Stimulated activated CD4-positive, alpha-beta T cell treated with anti-CD3 and anti-CD28 coated beads, Interleukin-12 subunit alpha, Interleukin-12 subunit beta, amount 100 ng/mL, for 48 hours (primary cell): Measurements from ENCODE around the gene LTBR.
"Not testable (repeated sequence)": the region's sequence is repeated elsewhere in the genome, so short reads cannot be mapped to it uniquely, and the experiment has no call there.

Experiments used
- DNase-seq, 3 donors: peaks; one replicate each; pipeline ENCODE4 v3.0.0-alpha.2; 2020; ENCODE audit warnings: low read depth in 2 of 3, low spot score in 1 of 3

Gene LTBR

DNA sequence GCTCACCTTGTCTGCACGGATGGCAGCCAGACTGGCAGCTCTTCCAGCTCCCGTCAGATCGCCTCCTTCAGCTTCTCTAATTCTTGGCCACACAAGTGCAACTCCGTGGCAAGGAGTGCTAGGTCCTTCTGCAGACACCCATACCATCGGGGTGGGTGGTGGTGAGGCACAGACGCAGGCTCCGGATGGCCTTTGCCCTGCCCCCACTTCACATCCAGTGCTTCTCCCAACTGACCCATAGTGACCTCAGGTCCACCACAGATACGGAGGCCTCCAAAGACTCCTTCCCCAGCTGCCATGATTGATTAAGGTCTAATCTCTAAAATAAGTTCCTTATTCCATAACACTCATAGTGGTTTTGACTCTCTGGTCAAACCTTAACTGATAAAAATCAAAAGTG, 40.9 kb downstream of the LTBR start:
- no peak for DNase-seq

DNA sequence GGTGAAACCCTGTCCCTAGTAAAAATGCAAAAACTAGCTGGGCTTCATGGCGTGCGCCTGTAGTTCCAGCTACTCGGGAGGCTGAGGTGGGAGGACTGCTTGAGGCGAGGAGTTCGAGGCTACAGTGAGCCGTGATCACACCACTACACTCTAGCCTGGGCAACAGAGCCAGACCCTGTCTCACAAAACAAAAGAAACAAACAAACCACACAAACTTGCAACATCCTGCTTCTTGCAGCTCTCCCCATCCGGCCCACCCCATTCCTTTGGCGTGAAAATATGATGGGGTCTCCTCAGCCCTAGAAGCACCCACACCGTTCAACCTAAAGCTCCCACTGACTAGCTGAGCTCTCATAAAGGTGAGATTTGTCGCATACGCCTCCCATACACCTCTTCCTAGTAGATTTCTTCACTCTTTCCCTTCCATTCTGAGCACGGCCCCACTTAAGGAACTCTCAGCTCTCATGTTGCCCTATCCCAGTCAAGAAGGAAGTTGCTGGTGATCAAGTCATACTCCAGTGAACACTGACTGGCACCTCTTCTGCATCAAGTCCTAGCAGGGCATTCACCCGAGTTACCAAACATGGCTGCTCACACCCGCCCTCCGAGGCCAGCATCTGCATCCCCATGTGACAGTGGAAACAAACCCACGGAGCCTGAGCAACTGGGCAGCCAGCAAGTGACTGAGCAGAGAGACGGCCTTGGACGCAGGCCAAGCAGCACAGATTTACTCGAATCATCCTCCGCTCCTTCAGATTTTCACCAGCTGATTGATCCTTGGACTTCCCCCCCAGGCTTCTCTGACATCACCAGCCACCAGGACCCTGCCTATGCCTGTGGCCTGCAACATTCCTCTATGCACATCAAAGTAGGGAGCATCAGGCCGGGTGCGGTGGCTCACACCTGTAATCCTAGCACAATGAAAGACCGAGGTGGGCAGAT, 41.9 kb downstream of the LTBR start:
- no peak for DNase-seq

DNA sequence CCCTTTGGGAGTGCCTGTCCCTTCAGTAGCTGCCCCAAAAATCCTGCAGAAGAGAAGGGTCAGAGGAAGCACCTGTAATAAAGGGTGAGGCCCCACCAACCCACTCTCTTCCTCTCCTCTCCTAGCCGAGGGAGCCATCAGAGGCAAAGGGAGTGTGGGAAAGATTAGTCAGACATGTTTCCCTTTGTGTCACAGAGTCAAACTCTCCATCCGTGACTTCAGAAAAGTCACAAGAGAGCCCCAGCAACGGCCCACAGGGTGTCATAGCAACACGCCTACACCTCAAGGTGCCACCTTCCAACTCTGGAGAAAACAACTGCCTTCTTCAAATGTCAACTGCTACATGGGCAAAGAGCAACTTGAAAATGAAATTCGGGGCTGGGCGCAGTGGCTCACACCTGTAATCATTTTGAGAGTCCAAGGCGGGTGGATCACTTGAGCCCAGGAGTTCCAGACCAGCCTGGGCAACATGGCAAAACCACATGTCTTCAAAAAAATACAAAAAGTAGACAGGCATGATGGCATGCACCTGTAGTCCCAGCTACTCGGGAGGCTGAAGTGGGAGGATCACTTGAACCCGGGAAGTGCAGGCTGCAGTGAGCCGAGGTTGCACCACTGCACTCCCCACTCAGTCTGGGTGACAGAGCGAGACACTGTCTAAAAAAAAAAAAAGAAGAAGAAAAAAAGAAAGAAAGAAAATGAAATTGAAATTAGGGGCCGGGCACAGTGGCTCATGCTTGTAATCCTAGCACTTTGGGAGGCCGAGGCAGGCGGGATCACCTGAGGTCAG, 43.1 kb downstream of the LTBR start:
- peak; percentile 89 to 96 (median 91) for DNase-seq

DNA sequence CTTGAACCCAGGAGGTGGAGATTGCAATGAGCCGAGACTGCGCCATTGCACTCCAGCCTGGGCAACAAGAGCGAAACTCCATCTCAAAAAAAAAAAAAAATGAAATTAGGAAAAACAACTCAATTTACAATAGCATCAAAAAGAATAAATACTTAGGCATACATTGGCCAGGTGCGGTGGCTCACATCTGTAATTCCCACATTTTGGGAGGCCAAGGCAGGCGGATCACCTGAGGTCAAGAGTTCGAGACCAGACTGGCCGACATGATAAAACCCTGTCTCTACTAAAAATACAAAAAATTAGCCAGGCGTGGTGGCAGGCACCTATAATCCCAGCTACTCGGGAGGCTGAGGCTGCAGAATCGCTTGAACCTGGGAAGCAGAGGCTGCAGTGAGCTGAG, 43.8 kb downstream of the LTBR start:
- DNase-seq: not testable (repeated sequence)

DNA sequence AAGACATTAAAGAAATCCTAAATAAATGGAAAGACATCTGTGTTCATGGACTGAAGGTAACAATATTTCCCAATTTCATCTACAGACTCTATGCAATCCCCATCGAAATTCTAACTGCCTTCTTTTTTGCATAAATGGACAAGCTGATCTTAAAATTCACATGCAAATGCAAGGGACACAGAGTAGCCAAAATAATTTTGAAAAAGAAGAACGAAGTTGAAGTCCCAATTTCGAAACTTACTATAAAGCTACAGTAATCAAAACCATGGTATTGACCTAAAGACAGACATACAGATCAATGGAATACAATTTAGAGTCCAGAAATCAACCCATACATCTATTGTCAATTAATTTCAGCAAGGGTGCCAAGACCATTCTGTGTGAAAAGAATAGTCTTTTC, 44.4 kb downstream of the LTBR start:
- DNase-seq: no peak

DNA sequence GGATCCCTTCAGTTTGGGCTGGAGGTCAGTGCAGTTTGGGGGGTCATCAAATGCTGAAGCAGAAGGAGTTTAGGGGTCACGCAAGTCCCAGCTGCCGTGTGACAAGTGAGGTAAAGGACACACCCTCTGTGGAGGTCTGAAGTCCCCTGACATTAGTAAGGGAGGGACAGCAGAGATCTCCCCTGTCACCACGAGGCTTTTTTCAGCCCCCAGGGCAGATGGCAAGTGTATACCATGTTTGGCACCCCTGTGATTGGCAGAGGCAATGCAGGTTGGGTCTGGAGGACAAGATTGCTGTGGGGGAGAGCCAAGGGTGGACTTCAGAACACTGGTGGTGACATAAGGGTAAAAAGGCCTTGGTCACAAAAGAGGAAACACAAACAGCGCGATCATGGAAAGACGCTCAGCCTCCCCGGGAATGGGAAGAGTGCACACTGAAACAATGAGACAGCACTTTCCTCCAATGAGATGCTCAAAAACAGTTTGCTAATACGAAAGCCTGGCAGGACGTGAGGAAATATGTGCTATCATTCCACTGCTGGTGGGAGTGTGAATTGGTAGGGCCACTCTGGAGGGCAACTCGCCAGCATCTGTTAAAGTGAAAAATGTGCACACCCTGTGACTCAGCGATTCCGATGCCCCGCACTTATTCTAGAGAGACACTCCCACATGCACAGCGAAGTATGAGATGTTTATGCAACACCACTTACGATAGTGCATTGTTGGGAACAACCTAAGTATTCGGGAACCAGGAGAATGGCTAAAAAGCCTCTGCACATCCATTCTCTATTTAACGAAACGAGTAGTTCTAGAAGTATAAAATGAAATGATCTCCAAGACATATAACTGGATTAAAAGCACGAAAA, 46.4 kb downstream of the LTBR start:
- no peak for DNase-seq

DNA sequence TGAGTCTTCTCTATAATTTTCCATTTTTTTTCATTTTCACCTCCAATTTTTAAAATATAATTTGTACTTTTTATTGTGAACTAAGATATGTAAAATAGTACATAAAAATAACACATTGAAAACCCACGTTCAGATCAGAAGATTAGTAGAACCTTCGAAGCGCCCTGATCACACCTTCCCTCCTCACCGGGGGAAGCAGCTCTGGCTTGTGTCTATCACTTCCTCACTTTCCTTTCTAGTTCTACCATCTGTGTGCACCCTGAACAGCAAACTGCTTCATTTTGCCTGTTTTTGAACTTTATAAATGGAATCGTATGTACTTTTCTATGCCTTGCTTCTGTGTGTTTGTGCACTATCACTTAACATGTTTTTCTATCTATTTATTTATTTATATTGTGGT, 49.0 kb downstream of the LTBR start:
- no peak for DNase-seq

DNA sequence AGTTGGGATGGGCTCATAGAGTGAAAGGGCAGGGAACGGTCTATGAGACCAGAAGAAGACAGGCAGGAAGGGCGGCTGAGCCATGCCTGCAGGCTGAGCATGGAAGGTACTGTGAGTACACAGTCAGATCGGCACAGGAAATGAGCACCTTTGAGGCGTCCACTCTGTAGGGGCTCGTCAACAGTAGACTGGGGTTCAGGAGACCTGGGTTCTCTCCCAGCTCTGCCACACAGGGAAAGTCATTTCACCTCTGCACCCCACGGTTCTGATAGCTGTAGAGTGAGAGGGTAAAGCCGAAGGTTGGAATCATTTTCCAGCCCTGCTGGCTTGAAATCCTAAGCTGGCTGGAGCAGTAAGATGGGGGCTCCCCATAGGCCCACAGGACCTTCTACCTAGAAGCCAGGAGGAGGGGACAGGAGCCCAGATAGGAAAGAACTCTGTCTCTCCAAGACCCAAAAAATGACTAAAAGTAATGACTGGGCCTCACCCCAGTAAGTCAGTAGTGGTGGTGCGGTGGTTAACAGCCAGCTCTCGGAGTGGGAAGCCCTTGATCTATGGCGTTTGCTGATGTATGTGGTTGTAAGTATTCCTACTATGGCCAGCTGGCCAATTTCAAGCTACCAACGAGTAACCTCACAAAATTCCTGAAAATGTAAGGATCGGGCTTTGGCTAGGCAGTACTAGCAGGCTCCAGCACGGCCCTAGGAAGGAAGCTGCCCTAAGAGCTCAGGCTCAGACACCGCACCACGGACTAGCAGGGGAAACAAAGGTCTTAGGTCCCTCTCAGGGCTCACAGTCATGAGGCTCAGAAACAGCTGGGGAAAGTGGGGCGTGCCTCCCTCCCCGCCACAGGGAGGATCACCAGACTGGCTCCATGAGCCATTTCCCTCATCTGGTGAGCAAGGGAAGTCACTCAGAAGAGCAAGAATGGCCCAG, 50.5 kb downstream of the LTBR start:
- no peak for DNase-seq

DNA sequence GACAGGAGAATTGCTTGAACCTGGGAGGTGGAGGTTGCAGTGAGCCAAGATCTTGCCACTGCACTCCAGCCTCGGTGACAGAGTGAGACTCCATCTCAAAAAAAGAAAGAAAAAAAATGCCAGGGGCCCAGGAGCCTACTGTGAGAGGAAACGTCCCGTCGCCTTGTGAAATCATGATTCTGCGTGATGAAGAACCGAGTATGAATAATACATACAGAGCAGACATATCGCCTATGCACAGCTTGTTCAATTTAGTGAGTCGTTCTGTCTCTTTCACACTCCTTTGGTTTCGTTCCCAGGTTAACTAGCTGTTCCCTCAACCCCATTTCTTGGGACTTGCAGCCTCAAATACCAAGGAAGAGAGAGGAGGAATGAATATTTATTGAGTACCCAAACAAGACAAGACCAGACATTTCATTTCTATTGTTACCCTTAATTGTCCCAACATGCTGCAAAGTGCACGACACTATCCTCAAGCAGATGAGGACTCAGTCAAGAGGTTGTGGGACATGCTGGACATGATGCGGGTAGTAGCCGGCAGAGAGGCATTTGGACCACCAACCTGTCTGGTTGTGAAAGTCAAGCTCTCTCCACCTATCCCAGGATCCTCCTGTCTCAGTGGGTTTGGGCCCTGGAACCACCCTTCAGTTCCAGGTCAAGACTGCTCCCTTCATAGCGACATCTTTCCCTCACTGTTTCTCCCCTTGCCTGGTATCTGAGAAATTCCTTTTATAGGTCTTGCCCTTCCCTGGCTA, 52.2 kb downstream of the LTBR start:
- no peak for DNase-seq

DNA sequence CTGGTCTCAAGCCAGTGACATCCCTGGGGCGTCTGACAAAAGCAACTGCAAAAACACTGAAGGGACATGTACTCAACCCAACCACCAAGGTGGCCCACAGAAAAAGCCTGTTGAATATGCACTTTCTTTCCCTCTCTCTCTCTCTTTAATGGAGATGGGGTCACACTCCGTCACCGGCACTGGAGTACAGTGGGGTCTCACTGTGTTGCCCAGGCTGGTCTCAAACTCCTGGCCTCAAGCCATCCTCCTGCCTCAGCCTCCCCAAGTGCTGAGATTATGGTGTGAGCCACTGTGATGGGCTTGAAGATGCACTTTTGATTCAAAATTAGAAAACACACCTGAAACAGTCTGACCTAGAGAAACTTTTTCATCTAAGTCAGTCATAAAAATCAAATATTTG, 53.6 kb downstream of the LTBR start:
- DNase-seq: no peak

DNA sequence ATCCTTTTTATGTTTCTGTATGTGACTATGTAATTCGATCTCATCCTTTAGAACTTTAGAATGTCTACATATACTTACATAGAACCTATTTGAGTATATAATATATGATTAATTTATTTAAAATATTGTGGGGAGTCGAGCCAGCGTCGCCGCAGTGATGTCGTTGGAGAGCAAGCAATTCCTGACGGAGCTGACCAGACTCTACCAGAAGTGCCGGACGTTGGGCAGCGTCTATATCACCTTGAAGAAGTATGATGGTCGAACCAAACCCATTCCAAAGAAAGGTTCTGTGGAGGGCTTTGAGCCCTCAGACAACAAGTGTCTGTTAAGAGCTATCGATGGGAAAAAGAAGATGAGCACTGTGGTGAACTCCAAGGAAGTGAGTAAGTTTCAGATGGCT, 54.4 kb downstream of the LTBR start:
- no peak for DNase-seq

DNA sequence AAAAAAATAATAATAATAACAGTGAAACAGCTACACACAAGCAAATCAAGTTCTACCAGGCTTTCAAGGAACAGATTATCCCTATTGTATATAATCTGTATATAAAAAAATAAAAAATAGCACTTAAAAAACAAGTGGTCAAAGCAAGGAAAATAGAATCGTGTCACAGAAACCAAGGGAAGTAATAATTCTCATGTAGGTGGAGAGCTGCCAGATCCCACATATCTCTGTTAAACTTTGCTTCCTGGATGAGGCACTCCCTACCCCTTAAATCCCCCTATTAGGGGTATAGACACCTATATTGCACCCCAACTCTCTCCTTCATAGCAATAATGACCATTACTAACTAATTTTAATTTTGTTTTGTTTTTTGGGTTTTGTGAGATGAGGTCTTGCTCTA, 56.4 kb downstream of the LTBR start:
- DNase-seq: no peak
